ENCODE results near the gene CD28.

Gene CD28

DNA sequence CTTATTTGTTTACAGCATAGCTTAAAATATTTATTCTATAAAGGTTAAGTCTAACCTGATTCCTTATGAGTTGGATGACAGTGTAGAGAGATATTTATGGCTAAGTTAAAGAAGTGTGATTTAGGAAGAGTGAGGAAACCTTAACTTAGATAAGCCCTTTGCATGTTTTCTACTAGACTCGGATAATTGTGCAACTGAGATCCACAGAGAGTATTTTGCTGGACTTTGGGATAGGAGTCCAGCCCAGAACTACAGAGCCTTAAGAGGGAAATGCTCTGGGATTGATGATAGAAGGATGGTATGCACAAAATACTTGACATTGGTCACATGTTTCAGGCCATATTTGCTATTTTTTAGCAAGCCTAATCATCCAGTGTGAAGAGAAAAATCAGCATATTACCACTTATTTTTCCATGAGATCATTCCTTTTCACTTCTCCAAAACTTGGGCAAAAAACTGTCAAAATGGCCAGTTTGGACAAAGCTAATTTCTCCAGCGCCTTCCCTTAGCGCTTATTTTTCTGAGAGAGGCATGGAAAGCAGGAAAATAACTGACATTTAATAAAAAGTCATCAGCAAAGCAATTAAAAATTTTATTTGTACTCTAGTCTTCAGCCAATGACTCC, 3.1 kb downstream of the CD28 start:
- TF ChIP-seq EP300 (IDR thresholded peaks at IDR 0.05; ENCODE audit: borderline replicate concordance) (no peak), CEBPB (IDR thresholded peaks at IDR 0.05) (no peak), TEAD4 (IDR thresholded peaks at IDR 0.05) (no peak)
- TF ChIP-seq, protein P1, sequence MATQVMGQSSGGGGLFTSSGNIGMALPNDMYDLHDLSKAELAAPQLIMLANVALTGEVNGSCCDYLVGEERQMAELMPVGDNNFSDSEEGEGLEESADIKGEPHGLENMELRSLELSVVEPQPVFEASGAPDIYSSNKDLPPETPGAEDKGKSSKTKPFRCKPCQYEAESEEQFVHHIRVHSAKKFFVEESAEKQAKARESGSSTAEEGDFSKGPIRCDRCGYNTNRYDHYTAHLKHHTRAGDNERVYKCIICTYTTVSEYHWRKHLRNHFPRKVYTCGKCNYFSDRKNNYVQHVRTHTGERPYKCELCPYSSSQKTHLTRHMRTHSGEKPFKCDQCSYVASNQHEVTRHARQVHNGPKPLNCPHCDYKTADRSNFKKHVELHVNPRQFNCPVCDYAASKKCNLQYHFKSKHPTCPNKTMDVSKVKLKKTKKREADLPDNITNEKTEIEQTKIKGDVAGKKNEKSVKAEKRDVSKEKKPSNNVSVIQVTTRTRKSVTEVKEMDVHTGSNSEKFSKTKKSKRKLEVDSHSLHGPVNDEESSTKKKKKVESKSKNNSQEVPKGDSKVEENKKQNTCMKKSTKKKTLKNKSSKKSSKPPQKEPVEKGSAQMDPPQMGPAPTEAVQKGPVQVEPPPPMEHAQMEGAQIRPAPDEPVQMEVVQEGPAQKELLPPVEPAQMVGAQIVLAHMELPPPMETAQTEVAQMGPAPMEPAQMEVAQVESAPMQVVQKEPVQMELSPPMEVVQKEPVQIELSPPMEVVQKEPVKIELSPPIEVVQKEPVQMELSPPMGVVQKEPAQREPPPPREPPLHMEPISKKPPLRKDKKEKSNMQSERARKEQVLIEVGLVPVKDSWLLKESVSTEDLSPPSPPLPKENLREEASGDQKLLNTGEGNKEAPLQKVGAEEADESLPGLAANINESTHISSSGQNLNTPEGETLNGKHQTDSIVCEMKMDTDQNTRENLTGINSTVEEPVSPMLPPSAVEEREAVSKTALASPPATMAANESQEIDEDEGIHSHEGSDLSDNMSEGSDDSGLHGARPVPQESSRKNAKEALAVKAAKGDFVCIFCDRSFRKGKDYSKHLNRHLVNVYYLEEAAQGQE (IDR thresholded peaks at IDR 0.05; ENCODE audit: low read depth): no peak

DNA sequence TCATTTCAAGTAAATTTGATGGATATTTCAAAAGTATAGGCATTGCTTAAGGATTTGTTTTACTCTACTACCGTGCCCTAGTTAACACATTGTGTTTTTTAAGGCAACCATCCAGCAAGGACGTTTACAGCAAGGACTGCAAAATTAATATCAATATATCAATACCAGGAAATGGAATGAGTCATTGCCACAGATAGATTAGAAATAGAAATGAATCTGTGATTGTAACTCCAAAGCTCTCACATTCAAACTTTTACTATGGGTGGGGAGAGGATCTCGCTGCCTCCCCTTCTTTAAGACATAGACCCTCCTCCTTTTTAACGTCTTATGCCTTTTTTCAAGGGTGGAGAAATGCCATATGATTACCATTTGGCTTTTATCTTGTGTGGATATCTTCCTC, 3.8 kb downstream of the CD28 start:
- TF ChIP-seq EGR1 (IDR thresholded peaks at IDR 0.05): no peak
- TF ChIP-seq TEAD4 (IDR thresholded peaks at IDR 0.05): no peak
- no peak for TF ChIP-seq YY1 (IDR thresholded peaks at IDR 0.05; ENCODE audit: low read depth)
- TF ChIP-seq EP300 (IDR thresholded peaks at IDR 0.05; ENCODE audit: borderline replicate concordance): no peak
- TF ChIP-seq TCF12 (IDR thresholded peaks at IDR 0.05; ENCODE audit: low read depth): no peak
- TF ChIP-seq CEBPB (IDR thresholded peaks at IDR 0.05): no peak
- TF ChIP-seq, protein P2, sequence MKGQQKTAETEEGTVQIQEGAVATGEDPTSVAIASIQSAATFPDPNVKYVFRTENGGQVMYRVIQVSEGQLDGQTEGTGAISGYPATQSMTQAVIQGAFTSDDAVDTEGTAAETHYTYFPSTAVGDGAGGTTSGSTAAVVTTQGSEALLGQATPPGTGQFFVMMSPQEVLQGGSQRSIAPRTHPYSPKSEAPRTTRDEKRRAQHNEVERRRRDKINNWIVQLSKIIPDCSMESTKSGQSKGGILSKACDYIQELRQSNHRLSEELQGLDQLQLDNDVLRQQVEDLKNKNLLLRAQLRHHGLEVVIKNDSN (IDR thresholded peaks at IDR 0.05): no peak
- TF ChIP-seq NFIC (IDR thresholded peaks at IDR 0.05): no peak
- TF ChIP-seq RAD21 (IDR thresholded peaks at IDR 0.05; ENCODE audit: low read depth): no peak
- TF ChIP-seq, protein P3, sequence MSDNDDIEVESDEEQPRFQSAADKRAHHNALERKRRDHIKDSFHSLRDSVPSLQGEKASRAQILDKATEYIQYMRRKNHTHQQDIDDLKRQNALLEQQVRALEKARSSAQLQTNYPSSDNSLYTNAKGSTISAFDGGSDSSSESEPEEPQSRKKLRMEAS (IDR thresholded peaks at IDR 0.05): no peak
- TF ChIP-seq FOXM1 (IDR thresholded peaks at IDR 0.05; ENCODE audit: borderline replicate concordance, low read depth): no peak

DNA sequence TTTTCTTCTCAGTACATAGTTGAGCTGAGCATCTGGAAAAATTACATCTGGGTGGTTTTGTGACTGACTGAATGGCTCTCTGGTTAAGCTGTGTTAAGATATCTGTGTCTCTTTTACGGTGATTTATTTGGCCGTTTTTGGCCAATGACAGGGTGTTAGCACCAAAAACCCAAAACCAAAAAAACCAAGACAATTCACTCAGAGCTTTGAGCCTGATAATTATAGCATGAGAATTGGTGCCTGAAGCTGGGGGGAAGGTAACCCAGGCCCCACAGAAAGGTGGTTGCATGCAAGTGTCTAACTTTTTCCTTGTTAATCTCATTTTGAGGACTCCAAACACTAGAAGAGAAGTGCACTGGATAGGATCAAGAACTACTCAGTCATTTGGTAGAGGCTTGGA, 4.5 kb downstream of the CD28 start:
- TF ChIP-seq FOXM1 (IDR thresholded peaks at IDR 0.05; ENCODE audit: borderline replicate concordance, low read depth) (no peak), CREB1 (IDR thresholded peaks at IDR 0.05; ENCODE audit: low read depth) (no peak), ZBTB7A (IDR thresholded peaks at IDR 0.05; ENCODE audit: low read depth) (no peak), CEBPB (IDR thresholded peaks at IDR 0.05) (no peak)

DNA sequence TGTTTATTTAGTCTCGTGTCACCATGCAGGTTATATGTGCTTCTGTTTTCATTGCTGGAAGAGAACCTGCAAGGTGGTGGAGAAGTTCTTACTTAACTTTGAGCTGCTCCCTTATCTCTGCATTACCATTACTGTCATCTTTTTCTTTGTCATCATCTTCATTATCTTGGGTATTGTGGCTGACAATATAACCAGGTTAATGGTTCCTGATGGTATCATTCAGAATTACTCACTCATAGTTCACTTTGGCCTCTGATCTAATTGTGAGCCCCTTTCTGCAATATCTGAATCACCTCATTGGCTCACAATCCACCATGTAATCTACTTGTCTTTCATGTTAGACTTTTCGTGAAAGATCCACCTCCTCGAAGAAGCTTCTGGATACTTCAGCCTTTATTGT, 5.0 kb downstream of the CD28 start:
- TF ChIP-seq, protein P3 (IDR thresholded peaks at IDR 0.05): no peak
- TF ChIP-seq FOXM1 (IDR thresholded peaks at IDR 0.05; ENCODE audit: borderline replicate concordance, low read depth) (no peak), YY1 (IDR thresholded peaks at IDR 0.05; ENCODE audit: low read depth) (no peak), TCF12 (IDR thresholded peaks at IDR 0.05; ENCODE audit: low read depth) (no peak), EP300 (IDR thresholded peaks at IDR 0.05; ENCODE audit: borderline replicate concordance) (no peak), CEBPB (IDR thresholded peaks at IDR 0.05) (no peak), NFIC (IDR thresholded peaks at IDR 0.05) (no peak), TEAD4 (IDR thresholded peaks at IDR 0.05) (no peak), ZBTB7A (IDR thresholded peaks at IDR 0.05; ENCODE audit: low read depth) (no peak), CREB1 (IDR thresholded peaks at IDR 0.05; ENCODE audit: low read depth) (no peak), RAD21 (IDR thresholded peaks at IDR 0.05; ENCODE audit: low read depth) (no peak), EGR1 (IDR thresholded peaks at IDR 0.05) (no peak), TAF1 (IDR thresholded peaks at IDR 0.05; ENCODE audit: low read depth) (no peak)
- TF ChIP-seq, protein P2 (IDR thresholded peaks at IDR 0.05): no peak
- TF ChIP-seq, protein P1 (IDR thresholded peaks at IDR 0.05; ENCODE audit: low read depth): no peak

DNA sequence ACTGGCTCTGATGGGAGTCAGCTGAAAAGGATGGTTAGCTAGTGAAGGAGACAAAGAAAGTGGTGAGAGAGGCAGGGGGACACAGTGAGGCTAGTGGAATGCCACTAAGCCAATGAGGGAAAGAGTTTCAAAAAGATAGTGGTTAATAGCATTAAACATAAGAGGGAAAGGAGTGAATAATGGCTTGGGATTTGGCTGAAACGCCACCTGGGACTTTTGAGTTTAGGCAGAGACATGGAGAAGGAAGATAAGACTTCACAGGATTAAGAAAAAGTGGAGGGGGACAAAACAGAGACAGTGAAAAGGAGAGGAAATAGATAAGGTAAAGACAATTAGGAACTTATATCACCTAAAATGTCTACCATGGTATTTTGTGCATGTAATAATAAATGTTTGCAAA, 6.9 kb downstream of the CD28 start:
- TF ChIP-seq CREB1 (IDR thresholded peaks at IDR 0.05; ENCODE audit: low read depth): no peak
- no peak for TF ChIP-seq FOXM1 (IDR thresholded peaks at IDR 0.05; ENCODE audit: borderline replicate concordance, low read depth)
- TF ChIP-seq TEAD4 (IDR thresholded peaks at IDR 0.05): no peak
- TF ChIP-seq NFIC (IDR thresholded peaks at IDR 0.05): no peak
- TF ChIP-seq CEBPB (IDR thresholded peaks at IDR 0.05): no peak
- no peak for TF ChIP-seq EGR1 (IDR thresholded peaks at IDR 0.05)
- TF ChIP-seq EP300 (IDR thresholded peaks at IDR 0.05; ENCODE audit: borderline replicate concordance): no peak
- TF ChIP-seq, protein P3 (IDR thresholded peaks at IDR 0.05): no peak
- TF ChIP-seq RAD21 (IDR thresholded peaks at IDR 0.05; ENCODE audit: low read depth): no peak
- no peak for TF ChIP-seq TAF1 (IDR thresholded peaks at IDR 0.05; ENCODE audit: low read depth)
- TF ChIP-seq TCF12 (IDR thresholded peaks at IDR 0.05; ENCODE audit: low read depth): no peak
- no peak for TF ChIP-seq YY1 (IDR thresholded peaks at IDR 0.05; ENCODE audit: low read depth)
- no peak for TF ChIP-seq ZBTB7A (IDR thresholded peaks at IDR 0.05; ENCODE audit: low read depth)
- TF ChIP-seq, protein P2 (IDR thresholded peaks at IDR 0.05): no peak
- TF ChIP-seq, protein P1 (IDR thresholded peaks at IDR 0.05; ENCODE audit: low read depth): no peak
